Epithelial cell of proximal tubule (primary cell): Measurements from ENCODE around the gene CCM2. TPM values are rescaled to one million over a fixed set of nuclear protein-coding genes. Genes with fewer than 3 reads are reported as not detected.

Source experiments
- DNase-seq: peaks from one replicate; pipeline ENCODE4 v3.0.0-alpha.2; 2011; ENCODE audit warnings: low read depth
- H3K4me3 ChIP-seq: 2 replicates; pipeline ENCODE4 v1.5.1; 2011; ENCODE audit warnings: low read depth, mild to moderate bottlenecking, low read length
- CTCF ChIP-seq: conservative IDR thresholded peaks from 2 replicates; pipeline ENCODE4 v1.5.1; 2012; ENCODE audit warnings: low read depth, mild to moderate bottlenecking, low read length
- total RNA-seq: library from RNA; depleted of rRNA; stranded (reverse); fragments of >200 nt; gene quantifications from 2 replicates; pipeline ENCODE4 v1.2.3, GENCODE V29; 2015

Gene CCM2
- total RNA-seq, 1 donor from 2014 or later = 49.2 TPM

- no peak for DNase-seq
- no peak for TF ChIP-seq CTCF
- no peak overlapping the region for H3K4me3 ChIP-seq
Measured at GRCh38 chr7:45103958-45104843, 104.2 kb downstream of the CCM2 start.

GRCh38 chr7:45104844-45105587 is 105.0 kb downstream of the CCM2 start:
- no peak for TF ChIP-seq CTCF
- H3K4me3 ChIP-seq = no peak overlapping the region
- no peak for DNase-seq

DNA sequence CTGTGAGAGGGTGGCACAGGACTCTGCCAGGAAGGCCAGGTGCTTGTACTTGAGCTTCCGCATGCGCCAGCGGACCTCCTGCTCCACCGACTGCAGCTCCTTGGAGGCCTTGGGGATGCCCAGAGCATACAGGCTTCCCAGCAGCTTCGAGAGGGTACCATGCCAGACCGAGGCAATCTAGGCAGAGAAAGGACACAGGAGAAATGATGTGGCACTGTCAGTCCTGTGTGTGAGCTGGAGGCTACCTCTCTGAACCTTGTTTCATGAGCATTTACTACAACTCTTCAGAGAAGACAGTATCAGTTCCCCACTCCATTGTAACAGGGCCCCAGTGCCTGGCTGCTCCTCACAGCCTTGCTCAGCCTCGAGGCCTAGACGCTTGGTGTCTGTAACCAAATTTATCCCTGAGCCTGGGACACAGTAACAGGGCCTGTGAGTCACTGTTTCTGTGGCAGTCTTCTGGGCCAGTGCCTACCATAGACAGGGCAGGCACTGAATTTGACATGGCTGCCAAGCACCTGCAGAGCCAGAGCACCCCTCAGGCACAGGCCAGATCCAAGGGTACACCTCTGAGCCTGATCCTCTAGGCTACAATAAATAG is 105.7 kb downstream of the CCM2 start:
- TF ChIP-seq CTCF = no peak
- no peak for DNase-seq

DNA sequence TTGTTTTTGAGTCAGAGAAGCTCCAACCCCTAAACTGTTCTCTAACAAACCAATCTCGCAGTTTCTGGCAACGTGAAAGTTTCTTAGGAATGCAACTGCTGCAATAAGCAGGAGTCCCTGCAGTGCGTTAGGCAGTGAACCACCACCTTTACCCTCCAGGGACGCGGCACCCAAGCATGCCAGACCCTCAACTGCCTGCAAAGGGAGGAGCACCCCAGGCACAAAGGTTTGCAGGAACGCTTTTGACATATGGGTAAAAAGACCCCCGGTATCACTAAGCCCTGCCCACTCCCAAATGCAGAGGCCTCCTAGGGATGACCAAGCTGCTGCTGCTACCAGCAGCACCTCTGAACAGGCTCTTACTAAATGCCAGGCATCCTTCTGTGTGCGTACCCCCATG is 106.8 kb downstream of the CCM2 start:
- no peak for DNase-seq
- TF ChIP-seq CTCF = no peak
- H3K4me3 ChIP-seq = no peak overlapping the region

More for the DNA sequence above, 105.7 kb downstream of the CCM2 start:
- H3K4me3 ChIP-seq = no peak overlapping the region

DNA sequence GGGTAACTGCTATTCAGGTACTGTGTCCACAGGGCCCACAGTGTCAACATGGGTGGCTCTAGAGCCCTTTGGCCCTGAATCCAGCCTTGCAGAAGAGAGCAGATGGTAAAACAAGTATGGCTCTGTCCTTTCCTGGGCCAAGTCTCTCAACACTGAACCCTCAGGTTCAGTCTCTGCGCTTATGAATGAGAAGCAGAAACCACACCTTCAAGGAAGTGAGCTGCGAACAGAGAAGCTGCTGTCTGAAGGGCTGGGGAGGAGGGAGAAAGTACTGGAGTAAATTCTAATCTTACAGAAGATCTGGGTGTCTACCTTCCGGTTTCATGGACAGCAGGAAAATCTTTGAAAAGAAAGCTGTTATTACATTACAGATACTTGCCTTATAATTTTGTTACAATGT is 107.4 kb downstream of the CCM2 start:
- no peak for TF ChIP-seq CTCF
- H3K4me3 ChIP-seq = no peak overlapping the region

DNA sequence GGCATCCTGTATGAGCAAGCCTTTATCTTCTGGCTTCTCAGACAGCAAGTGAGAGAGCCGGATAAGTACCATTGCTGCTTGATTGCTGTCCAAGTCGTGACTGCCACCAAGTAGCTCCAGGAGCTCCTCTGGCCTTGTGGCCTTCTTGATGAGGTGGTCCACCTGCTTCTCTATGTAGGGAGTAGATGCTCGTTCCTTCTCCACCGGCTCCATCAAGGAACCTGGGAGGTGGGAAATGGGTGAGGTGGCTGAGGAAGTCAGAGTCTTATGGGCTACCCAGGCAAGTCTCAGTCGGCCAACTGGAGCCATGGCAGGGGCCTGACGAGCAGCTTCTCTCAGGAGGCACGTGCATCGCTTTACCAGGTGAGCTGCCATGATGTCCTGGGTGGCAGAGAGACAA is 108.9 kb downstream of the CCM2 start:
- DNase-seq = no peak
- H3K4me3 ChIP-seq = no peak overlapping the region
- TF ChIP-seq CTCF = no peak

More for the DNA sequence above, 107.4 kb downstream of the CCM2 start:
- DNase-seq = no peak
